Activated CD4-positive, alpha-beta T cell treated with anti-CD3 and anti-CD28 coated beads, Interleukin-2, amount 50 U/mL, for 1 hour (primary cell): ENCODE data around the gene HPCA.

ENCODE experiments used
- DNase-seq: peaks from one replicate; pipeline ENCODE4 v3.0.0-alpha.2; 2020

HPCA gene

GRCh38 chr1:32871364-32872191, 14.7 kb upstream of the HPCA start:
- no peak for DNase-seq

DNA sequence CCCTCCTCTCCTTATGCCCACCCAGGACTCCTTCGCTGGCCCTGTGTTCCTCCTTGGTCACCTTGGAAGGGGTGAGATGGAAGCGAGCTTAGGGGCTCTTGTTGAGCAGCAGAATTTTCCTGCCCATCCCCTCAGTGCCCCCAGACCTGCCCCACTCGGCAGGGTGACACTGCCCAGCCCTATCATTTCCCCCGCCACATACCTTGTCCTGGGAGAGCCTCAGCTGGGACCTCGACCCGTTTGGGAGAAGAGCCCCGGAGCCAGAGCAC, 14.2 kb upstream of the HPCA start:
- no peak for DNase-seq

DNA sequence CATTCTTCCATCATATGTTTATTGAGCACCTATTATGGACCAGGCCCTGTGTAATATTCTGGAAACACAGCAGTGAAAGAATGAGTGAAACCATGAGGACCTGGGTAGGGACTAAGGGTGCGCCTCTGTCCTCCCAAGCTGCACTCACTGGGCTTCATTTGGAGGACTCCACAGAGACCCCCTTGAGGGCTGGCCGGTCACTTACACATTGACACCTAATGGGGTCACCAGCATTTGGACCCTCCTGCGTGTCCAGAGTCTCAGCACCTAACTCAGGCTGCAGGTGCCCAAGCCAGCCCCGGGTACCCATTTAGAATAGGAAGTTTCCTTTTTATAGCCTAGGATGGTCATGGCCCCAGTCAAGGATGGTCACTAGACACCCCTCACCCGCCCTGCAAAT, 12.8 kb upstream of the HPCA start:
- DNase-seq: no peak

- no peak for DNase-seq
These were observed 11.2 kb upstream of the HPCA start for GRCh38 chr1:32874860-32875752.

GRCh38 chr1:32876341-32877210, 9.7 kb upstream of the HPCA start:
- peak; percentile 45 for DNase-seq

- no peak for DNase-seq
These were observed 8.8 kb upstream of the HPCA start for GRCh38 chr1:32877211-32878110.

DNA sequence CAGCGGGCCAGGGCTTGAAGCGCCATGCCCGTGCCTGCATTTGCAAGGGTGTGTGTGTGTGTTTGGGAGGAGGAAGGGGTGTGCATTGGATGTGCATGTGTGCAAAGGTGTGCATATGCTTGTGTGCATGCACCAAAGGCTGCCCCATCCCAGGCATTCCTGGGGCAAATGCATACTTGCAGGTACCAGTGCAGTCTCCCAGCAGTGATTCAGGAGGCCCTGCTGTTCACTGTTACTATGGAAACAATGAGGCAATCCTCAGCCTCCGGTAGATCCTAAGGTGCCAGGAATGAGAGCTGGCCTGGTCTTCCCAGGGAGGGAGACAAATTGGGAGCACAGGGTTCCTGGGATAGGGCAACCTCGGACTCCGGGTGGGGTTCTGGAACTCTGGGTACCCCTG, 8.1 kb upstream of the HPCA start:
- DNase-seq: no peak

DNA sequence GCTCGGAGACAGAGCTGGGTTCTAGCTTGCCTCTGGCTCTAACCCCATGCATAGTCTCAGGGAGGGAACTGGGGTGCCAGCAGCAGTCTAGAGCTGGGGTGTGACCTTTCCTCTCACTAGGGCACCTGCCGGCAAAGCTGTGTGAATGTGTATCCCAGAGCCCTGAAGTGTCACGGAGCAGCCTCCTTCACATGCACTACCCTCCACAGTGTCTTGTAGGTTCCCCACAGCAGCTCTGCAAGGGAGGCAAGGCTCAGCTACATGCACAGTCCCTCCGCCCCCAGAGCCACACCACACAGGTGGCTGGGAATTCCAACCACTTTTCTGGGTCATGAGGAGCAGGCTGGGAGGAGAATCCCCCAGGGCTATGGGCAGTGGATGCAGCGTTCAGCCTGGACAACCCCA, 7.7 kb upstream of the HPCA start:
- no peak for DNase-seq

- DNase-seq: no peak
These were observed 5.0 kb upstream of the HPCA start for GRCh38 chr1:32881291-32881690.

DNA sequence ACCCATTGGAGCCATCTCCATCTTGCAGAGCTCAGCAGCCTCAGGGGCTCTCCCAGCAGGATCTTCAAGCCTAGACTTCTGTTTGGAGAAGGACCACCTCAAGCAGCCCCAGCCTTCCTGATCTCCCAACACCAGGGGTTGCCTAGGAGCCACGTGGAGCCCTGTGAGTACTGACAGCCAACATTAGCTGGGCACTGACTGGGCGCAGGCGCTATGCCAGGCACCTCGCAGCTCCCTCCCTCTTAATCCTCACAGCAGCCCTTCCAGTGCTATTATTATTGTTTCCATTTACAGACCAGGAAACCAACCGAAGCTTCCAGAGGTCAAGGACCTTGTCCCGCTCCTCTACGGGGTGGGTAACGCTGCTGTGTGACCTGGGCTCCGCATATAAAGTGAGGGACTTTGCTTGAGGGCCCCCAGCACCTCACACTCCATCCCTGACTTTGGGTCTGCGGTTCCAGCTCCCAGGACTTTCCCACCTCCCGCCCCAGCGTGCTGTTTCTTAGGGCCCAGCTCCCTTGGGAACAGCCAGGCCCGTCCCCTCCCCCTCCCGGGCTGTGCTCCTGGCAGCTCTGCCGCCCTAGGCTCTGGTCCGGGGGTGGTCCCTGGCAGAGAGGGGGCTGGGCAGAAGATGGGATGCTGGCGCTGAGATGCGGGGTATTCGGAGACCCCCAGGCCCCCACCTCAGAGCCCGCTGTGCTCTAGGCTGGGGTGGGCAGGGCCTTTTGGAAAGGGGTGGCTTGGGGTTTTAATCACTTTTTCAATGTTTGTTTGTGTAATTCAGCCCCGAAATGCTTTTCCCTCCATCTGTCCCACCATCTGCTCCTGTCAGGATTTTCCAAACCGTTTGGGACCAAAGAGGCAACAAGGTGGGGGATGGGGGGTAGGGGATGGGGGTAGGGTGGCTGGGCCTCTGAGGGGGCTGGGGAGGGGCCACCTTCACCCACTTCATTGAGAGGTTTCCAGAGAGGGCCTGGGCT, 4.1 kb upstream of the HPCA start:
- DNase-seq: no peak

DNA sequence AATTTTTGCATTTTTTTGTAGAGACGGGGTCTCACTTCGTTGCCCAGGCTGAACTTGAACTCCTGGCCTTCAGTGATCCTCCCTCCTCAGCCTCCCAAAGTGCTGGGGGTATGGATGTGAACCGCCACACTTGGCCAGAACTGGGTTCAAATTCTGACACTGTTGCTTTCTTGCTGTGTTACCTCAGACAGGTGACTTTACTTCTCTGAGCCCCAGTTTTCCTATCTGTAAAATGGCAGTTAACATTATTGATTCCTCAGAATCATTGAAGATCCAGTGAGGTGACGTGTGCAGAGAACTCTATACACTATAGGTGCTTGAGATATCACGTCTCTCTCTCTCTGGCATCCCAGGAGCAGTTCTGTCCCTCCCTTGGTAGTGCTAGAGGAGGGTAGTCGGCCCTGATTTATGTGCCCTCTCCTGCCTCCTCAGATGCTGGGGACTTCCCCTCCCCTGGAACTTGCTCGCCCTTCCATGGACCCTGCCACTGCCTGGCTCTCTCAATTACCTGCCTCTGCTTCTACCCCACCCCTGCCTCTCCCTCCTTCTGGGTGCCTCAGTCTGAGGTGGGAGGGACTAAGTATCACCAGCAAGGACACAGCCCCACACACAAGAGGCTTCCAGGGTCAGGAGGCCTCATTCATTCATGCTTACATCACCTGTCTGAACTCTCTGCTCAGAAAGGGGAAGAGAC, 2.8 kb upstream of the HPCA start:
- no peak for DNase-seq

GRCh38 chr1:32884032-32884372, 2.3 kb upstream of the HPCA start:
- DNase-seq: no peak

DNA sequence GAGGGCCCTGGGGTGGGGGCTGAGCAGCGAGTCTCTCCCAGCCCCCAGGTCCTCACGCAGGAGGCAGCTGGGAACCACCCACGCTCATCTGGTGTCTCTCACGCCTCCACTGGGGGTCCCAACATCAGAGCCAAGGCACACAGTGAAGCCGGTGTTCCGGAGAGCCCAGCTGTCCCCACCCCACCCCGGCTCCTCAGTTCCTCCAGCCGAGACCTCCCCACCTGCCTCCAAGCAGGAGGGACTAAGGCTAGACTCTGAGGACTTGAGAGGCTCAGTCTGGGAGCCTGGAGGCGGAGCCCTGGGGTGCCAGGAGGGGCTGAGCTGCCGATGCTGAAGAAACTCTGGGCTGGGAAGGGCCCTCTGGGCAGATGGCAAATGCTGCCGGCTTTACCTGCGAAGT, 1.6 kb upstream of the HPCA start:
- no peak for DNase-seq

DNA sequence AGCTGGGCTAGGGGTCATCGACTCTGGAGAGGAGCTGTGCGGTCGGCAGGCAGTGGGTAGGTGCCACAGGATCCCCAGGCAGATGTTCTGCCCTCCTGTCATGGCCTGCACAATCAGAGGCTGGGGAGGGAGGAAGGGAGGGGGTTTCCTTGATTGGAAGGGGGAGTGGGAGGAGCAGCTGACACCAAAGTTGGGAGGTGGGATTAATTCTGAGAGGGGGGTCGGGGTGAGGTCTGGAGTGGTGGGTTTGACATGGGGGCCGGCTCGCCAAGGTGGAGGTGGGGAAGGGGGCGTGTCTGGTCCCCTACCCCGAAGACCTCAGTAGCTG, 651 bp upstream of the HPCA start:
- DNase-seq: no peak

DNA sequence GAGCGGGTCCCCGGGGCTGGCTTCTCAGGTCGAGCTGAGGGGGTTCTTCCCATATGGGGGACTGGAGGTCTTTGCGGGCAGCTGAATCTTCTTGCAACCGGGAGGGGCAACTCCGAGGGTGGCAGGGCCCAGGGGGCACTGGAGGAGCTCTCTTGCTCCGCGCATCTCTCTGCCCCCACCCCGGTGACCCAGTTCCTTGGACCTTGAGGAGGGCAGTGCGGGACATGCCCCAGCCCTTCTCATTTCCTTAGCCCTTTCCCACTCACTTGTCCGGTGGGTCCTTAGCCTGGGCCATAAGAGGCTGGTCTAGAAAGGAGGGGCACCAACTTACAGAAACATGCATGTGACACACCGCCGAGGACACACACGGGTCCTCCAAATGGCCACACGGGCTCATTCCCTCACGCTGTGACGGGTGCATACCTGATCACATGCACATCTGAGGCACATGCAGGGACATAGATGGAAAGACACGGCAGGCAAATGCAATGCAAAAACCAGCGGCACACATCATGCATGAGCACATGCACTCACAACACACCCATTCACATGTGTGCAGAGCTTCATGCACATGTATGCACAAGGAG, 630 bp downstream of the HPCA start:
- no peak for DNase-seq

DNA sequence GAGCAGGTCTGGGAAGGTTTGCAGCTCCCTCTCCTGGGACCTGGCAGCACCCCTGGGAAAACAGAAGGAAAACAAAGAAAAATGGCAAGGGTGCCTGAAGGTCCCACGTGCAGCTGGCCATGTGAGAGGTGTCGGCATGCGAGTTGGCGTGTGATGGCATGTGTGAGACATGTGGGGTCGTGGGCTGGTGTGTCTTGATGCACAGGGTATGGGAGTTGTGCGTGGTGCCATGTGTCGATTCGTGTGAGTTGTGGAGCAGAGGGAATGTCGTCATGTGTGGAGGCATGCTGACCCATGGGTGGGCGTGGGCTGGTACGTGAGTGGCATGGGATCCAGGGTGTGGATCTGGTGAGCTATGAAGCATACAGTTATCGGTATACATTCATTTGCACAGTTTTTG, 1.3 kb downstream of the HPCA start:
- no peak for DNase-seq

DNA sequence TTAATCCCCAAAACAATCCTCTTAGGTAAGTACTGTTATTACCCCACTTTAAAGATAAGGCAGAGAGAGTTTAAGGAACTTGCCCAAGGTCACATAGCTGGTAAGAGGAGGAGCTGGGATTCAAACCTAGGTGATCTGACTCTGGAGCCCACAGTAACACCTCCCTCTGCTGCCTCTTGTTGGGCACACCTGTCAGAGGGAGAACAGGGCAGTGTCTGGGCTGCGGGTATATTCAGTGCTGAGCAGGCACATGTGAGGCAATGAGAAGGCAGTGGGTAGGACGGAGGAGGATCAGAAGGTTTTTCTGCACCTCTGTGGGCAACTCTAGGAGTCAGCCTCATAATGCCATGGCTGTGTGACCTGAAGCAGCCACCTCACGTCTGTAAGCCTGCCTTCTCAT, 1.8 kb downstream of the HPCA start:
- no peak for DNase-seq

DNA sequence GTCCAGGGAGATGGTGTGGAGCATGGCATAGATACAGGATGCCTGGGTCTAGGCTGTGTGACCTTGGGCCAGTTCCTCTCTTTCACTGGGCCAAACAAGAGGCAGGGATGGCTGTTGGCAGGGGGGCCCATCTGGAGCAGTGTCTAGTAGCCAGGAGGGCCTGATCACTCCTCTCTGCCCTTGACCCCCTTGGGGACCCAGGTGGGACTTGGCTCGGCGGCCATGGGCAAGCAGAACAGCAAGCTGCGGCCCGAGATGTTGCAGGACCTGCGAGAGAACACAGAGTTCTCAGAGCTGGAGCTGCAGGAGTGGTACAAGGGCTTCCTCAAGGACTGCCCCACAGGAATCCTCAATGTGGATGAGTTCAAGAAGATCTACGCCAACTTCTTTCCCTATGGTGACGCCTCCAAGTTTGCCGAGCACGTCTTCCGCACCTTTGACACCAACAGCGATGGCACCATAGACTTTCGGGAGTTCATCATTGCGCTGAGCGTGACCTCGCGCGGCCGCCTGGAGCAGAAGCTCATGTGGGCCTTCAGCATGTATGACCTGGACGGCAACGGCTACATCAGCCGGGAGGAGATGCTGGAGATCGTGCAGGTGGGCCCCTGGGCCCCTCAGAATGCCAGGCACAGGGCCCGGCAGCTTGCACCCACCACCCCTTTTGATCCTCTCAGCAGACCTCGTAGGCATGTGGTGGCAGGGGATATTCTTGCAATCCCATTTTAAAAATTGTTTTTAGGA, 2.6 kb downstream of the HPCA start:
- no peak for DNase-seq

DNA sequence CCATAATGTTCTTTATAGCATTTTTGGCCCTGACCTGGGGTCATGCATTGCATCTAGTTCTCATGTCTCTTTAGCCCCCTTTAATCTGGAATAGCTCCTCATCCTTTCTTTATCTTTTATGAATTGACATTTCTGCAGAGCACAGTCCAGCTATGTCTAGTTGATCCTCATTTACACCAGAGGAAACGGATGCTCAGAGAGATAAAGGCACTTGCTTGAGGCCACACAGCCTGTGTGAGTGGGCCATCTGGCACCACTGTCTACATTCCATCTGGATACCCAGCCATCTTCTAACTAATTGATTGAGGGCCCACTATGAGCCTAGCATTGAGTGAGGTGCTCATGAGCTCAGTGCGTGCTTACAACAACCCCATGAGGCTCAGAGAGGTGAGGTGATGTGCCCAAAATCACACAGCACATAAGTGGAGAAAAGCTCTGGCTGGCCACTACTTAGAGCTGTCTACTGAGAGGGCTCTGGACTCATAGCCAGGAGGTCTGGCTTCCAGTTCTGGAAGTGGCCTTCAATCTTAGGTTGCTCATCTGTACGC, 3.5 kb downstream of the HPCA start:
- DNase-seq: no peak
